HepG2 (cell line): ENCODE data around the gene NEDD4. TPM values are rescaled to one million over a fixed set of nuclear protein-coding genes. Genes with fewer than 3 reads are reported as not detected.

Experiments
- ASH2L ChIP-seq: fragments of 300-600, 200-600 bp; sonication (generic); IDR thresholded peaks from 2 replicates; pipeline ENCODE4 v1.7.0; 2017; ENCODE audit warnings: low read depth, mild to moderate bottlenecking, moderate library complexity, mixed read lengths, low read length; ENCODE audit not compliant: insufficient read length
- EP300 ChIP-seq, 3 experiments: sonication (generic) in 1 of 3; formaldehyde crosslinking in 1 of 3; IDR thresholded peaks; 2 replicates each; pipeline versions ENCODE4 v1.5.1 to v1.6.1; 2011 to 2020; ENCODE audit warnings: low read depth in 2 of 3, low read length in 2 of 3, borderline replicate concordance in 1 of 3, improper control_type of control experiment in 1 of 3, mild to moderate bottlenecking in 1 of 3, missing genetic modification reagents in 1 of 3, moderate library complexity in 1 of 3
- FOXK2 ChIP-seq: fragments of 450-650 bp; IDR thresholded peaks from 2 replicates; pipeline ENCODE4 v1.6.1; 2016
- GATAD1 ChIP-seq: IDR thresholded peaks from 2 replicates; pipeline ENCODE4 v1.6.1; 2016; ENCODE audit warnings: missing genetic modification reagents, missing compliant biosample characterization
- GATAD2A ChIP-seq: IDR thresholded peaks from 2 replicates; pipeline ENCODE4 v1.6.1; 2016
- HNF4A ChIP-seq: sonication (generic); formaldehyde crosslinking; IDR thresholded peaks from 2 replicates; pipeline ENCODE4 v1.4.0; 2020; ENCODE audit warnings: missing genetic modification reagents
- KLF16 ChIP-seq, 2 experiments: sonication (generic) in 1 of 2; formaldehyde crosslinking in 1 of 2; IDR thresholded peaks; 2 replicates each; pipeline versions ENCODE4 v1.6.1 to v1.8.0; 2016 to 2023; ENCODE audit warnings: missing genetic modification reagents in 2 of 2, missing compliant biosample characterization in 1 of 2
- LRRFIP1 ChIP-seq: sonication (generic); formaldehyde crosslinking; conservative IDR thresholded peaks from 2 replicates; pipeline ENCODE4 v1.4.0; 2020; ENCODE audit warnings: missing genetic modification reagents
- MTF2 ChIP-seq: sonication (generic); formaldehyde crosslinking; IDR thresholded peaks from 2 replicates; pipeline ENCODE4 v1.5.0; 2020; ENCODE audit warnings: missing genetic modification reagents, borderline replicate concordance
- RARA ChIP-seq: IDR thresholded peaks from 2 replicates; pipeline ENCODE4 v1.6.1; 2016; ENCODE audit warnings: missing genetic modification reagents, missing compliant biosample characterization
- SALL1 ChIP-seq: sonication (generic); formaldehyde crosslinking; IDR thresholded peaks from 2 replicates; pipeline ENCODE4 v1.8.0; 2022; ENCODE audit warnings: mild to moderate bottlenecking, missing genetic modification reagents
- SMYD3 ChIP-seq: sonication (generic); formaldehyde crosslinking; IDR thresholded peaks from 2 replicates; pipeline ENCODE4 v1.8.1; 2023; ENCODE audit warnings: mild to moderate bottlenecking, missing genetic modification reagents
- SOX5 ChIP-seq: IDR thresholded peaks from 2 replicates; pipeline ENCODE4 v1.6.1; 2016; ENCODE audit warnings: borderline replicate concordance
- SP2 ChIP-seq: sonication (generic); formaldehyde crosslinking; IDR thresholded peaks from 2 replicates; pipeline ENCODE4 v1.5.1; 2020; ENCODE audit warnings: mild to moderate bottlenecking, missing genetic modification reagents
- TEAD3 ChIP-seq: optimal IDR thresholded peaks from 2 replicates; pipeline ENCODE3; 2016; ENCODE audit warnings: borderline replicate concordance
- ZMYM4 ChIP-seq: sonication (generic); formaldehyde crosslinking; IDR thresholded peaks from 2 replicates; pipeline ENCODE4 v1.8.1; 2023; ENCODE audit warnings: mild to moderate bottlenecking, missing genetic modification reagents
- ZNF646 ChIP-seq: sonication (generic); formaldehyde crosslinking; IDR thresholded peaks from 2 replicates; pipeline ENCODE4 v1.9.0; 2021; ENCODE audit warnings: mild to moderate bottlenecking, missing genetic modification reagents
- ZNF782 ChIP-seq: sonication (generic); formaldehyde crosslinking; IDR thresholded peaks from 2 replicates; pipeline ENCODE4 v1.4.0; 2020; ENCODE audit warnings: missing genetic modification reagents, mild to moderate bottlenecking, borderline replicate concordance
- ZSCAN21 ChIP-seq: sonication (generic); formaldehyde crosslinking; IDR thresholded peaks from 2 replicates; pipeline ENCODE4 v1.8.0; 2022; ENCODE audit warnings: mild to moderate bottlenecking, missing genetic modification reagents, moderate library complexity, borderline replicate concordance
- polyA plus RNA-seq, 8 experiments: library from polyadenylated mRNA; depleted of rRNA in 3 of 8; stranded (reverse) in 7 of 8; unstranded in 1 of 8; fragments of >200 nt; fragmentation: Illumina TruSeq in 4 of 8; extraction: Trizol in 4 of 8; gene quantifications; 2 replicates each; pipeline versions ENCODE4 v1.2.1 to v1.2.3, GENCODE V29; 2011 to 2016; ENCODE audit warnings: low read depth in 4 of 8, missing spikeins in 1 of 8, mixed read lengths in 1 of 8; ENCODE audit not compliant: insufficient read depth in 1 of 8
- total RNA-seq, 5 experiments: library from RNA; depleted of rRNA; stranded (reverse); fragments of >200 nt; fragmentation: Illumina TruSeq; extraction: Trizol; gene quantifications; 2 replicates each; pipeline ENCODE4 v1.2.3, GENCODE V29; 2016; ENCODE audit warnings: low read depth in 1 of 5
- TF ChIP-seq, protein P1 (sequence below): sonication (generic); formaldehyde crosslinking; conservative IDR thresholded peaks from 2 replicates; pipeline ENCODE4 v1.4.0; 2020; ENCODE audit warnings: missing genetic modification reagents

NEDD4 gene
- total and polyA plus RNA-seq, 2 of the 13 experiments (the other 11 are each of a cell fraction or from before 2014, with no cell fraction given): 10.4 to 13.0 TPM

DNA sequence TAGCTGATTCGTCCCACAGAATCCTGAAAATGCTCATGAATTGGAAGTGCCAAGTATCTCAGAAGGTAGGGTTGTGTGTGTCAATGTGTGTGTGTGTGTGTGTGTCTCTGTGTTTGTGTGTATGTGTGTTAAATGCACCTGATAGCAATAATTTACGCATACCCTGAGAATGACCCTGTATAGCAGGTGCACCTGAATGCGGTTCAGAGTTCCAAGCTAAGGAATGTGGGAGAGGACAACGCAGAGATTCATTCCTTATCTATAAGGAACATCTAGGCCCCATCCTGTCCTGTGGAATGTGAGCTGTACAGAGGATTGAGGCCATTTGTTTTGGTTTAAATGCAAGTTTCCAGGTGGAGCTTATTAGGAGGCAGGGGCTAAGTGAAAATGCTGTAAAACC lies 49.1 kb upstream of the NEDD4 start (continued):
- TF ChIP-seq ZSCAN21 (CRISPR knock-in tag): no peak
- TF ChIP-seq ZMYM4: peak; percentile 44; the same call in 1 of the 2 replicates
- TF ChIP-seq HNF4A (CRISPR knock-in tag): peak; percentile 37; the same call in 1 of the 2 replicates
- TF ChIP-seq ZNF782 (CRISPR knock-in tag): no peak
- no peak for TF ChIP-seq SMYD3
- peak; percentile 49 for TF ChIP-seq RARA (CRISPR knock-in tag)
- TF ChIP-seq GATAD2A (CRISPR knock-in tag): peak; percentile 50; the same call in 1 of the 2 replicates
- peak; percentile 78 for TF ChIP-seq TEAD3 (CRISPR knock-in tag)
- TF ChIP-seq FOXK2: no peak
- TF ChIP-seq MTF2 (CRISPR knock-in tag): no peak
- no peak for TF ChIP-seq LRRFIP1
- TF ChIP-seq, protein P1, sequence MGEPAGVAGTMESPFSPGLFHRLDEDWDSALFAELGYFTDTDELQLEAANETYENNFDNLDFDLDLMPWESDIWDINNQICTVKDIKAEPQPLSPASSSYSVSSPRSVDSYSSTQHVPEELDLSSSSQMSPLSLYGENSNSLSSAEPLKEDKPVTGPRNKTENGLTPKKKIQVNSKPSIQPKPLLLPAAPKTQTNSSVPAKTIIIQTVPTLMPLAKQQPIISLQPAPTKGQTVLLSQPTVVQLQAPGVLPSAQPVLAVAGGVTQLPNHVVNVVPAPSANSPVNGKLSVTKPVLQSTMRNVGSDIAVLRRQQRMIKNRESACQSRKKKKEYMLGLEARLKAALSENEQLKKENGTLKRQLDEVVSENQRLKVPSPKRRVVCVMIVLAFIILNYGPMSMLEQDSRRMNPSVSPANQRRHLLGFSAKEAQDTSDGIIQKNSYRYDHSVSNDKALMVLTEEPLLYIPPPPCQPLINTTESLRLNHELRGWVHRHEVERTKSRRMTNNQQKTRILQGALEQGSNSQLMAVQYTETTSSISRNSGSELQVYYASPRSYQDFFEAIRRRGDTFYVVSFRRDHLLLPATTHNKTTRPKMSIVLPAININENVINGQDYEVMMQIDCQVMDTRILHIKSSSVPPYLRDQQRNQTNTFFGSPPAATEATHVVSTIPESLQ (CRISPR knock-in tag): no peak
- TF ChIP-seq SOX5 (CRISPR knock-in tag): peak; percentile 30; the same call in 1 of the 2 replicates
- no peak for TF ChIP-seq GATAD1
- peak; percentile 82 for TF ChIP-seq ZNF646 (CRISPR knock-in tag)
- peak; percentile 36 for TF ChIP-seq ASH2L
- 0 out of 4 replicates have a peak, but pooled peaks of 1 of the 2 experiments have one; percentile 12 for TF ChIP-seq KLF16 (CRISPR knock-in tag; IDR thresholded peaks at IDR 0.05)
- no peak for TF ChIP-seq SP2 (CRISPR knock-in tag)
- peak in 1 of 2 experiments; percentile 27; a peak in 1 of 4 replicates for TF ChIP-seq EP300 (IDR thresholded peaks at IDR 0.05; ENCODE audit: low read depth in 2 of 2, low read length in 2 of 2)
- TF ChIP-seq EP300 (CRISPR knock-in tag; IDR thresholded peaks at IDR 0.05; ENCODE audit: borderline replicate concordance): peak; percentile 58; the same call in 1 of the 2 replicates
- TF ChIP-seq SALL1: no peak
